ENCODE results near the gene LRMDA. TPM values are rescaled to one million over a fixed set of nuclear protein-coding genes. Genes with fewer than 3 reads are reported as not detected.

LRMDA gene
- total RNA-seq, 1 donor from 2014 or later = 4.5 TPM

- FAIRE-seq = no peak
These were observed 880.6 kb downstream of the LRMDA start for GRCh38 chr10:76311752-76312636.

DNA sequence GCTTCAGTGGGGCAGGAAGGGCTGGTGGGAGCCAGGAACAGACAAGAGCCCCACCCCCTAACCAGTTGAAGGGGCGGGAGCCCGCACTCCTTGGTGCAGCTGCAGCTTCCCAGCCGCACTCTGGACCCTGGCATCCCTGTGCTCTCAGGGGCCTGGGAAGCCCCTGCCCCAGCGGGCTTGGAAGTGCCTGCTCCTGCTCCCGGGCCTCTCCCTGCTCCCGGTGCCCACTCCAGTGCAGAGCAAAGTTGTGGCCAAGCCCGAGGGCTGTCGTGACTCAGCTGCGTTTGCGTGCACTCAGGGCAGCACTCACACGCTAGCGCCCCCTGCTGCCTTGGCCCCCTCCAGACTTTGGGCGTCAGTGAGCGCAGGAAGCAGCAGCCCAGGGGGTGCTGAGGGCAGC is 883.8 kb downstream of the LRMDA start:
- no peak for DNase-seq (ENCODE audit: low spot score in 2 of 2)
- FAIRE-seq = no peak

More at GRCh38 chr10:76311752-76312636, 880.6 kb downstream of the LRMDA start:
- no peak for DNase-seq (ENCODE audit: low spot score in 2 of 2)

DNA sequence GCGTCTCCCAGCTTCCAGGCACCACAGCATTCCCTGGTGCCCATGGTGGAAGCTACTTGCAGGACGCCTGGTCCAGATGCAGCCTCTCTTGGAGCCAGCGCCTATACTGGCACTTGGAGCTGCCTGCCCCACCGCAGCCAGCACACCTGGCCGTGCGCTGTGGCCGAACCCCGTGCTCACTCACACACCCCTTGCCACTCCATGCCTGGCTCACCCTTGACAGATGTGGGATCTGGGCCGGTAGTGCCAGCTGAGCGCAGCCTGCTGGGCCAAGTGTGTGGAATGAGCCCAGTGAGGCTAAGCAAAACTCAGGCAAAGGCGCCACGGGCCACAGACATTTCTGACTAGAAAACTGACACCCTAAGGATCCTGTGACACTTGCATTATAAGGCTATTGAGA is 884.8 kb downstream of the LRMDA start:
- FAIRE-seq (no peak), DNase-seq (ENCODE audit: low spot score in 2 of 2) (no peak)

DNA sequence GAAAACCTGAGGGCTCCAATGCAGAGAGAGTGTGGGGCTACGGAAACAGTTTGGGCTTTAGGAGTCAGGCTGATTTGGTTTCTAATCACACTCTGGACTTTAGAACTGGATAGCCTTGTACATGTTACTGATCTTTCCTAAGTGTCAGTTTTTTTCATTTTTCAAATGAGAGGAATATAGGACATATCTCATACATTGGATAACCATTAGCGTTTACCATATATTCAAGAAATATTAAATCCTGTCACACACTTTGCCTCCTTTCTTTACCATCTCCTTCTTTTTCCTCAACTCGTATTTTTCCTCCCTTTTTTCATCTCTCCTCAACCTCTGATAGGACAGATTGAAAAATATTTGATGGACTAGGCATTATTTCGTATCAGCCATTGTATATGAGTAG is 885.7 kb downstream of the LRMDA start:
- FAIRE-seq = no peak

GRCh38 chr10:76318211-76318610 is 886.8 kb downstream of the LRMDA start:
- DNase-seq (ENCODE audit: low spot score in 2 of 2) (no peak), FAIRE-seq (no peak)

More for the DNA sequence above, 885.7 kb downstream of the LRMDA start:
- DNase-seq (ENCODE audit: low spot score in 2 of 2) = no peak

- DNase-seq (ENCODE audit: low spot score in 2 of 2) (no peak), FAIRE-seq (no peak)
These were observed 888.2 kb downstream of the LRMDA start for GRCh38 chr10:76319661-76320060.

GRCh38 chr10:76324283-76324682 is 892.9 kb downstream of the LRMDA start:
- no peak for FAIRE-seq
- no peak for DNase-seq (ENCODE audit: low spot score in 2 of 2)

DNA sequence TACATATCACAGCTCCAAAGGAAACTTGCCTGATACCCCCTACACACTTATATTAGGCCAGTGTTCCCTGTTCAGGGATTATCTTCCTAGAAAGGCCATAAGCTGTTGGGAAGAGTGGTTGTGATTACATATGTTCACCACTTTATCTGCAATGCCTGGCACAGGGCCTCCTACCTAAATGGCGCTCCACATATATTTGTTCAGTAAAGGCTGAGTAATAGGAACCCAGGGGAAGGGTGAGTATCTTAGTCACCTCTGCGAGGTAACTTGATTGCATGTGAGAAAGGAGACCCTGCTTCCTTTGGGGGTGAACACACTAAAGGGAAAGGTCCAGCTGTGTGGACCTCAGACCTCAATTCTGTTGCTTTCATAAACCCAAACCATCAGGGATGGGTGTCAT is 896.0 kb downstream of the LRMDA start:
- no peak for FAIRE-seq
- DNase-seq (ENCODE audit: low spot score in 2 of 2) = no peak

- FAIRE-seq (no peak), DNase-seq (ENCODE audit: low spot score in 2 of 2) (no peak)
These were observed 896.9 kb downstream of the LRMDA start for GRCh38 chr10:76328348-76328747.

DNA sequence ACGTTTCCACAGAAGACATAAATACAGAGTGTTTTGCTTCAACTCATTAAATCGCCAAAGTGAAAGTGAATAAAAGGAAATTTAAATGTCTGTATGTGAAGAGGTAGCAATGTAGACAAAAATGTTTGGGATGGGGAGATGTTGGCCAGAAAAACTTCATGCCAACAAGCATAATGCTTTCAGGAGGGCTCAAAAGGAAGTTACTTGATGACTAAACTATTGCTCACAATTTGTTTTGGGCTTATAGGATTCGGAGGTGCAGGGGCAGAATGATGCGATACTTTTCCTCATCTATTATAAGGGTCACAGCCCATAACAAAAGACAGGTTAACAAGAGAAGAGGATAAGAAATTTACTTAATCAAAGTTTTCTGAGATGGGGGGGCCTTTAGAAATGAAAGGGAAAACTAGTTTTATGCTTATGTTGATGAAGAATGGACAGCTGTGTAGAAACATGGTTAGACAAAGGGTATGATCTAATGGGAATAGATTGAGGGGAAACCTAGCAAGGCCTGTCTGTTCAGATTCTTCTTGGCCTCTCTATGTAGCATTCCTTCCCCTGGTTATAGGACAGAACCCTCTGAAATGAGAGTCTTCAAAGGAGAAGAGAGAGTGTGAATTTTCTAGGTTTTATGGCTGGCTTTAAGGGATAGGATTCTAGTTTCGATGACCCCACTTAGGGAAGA is 898.6 kb downstream of the LRMDA start:
- DNase-seq (ENCODE audit: low spot score in 2 of 2) (no peak), FAIRE-seq (no peak)

DNA sequence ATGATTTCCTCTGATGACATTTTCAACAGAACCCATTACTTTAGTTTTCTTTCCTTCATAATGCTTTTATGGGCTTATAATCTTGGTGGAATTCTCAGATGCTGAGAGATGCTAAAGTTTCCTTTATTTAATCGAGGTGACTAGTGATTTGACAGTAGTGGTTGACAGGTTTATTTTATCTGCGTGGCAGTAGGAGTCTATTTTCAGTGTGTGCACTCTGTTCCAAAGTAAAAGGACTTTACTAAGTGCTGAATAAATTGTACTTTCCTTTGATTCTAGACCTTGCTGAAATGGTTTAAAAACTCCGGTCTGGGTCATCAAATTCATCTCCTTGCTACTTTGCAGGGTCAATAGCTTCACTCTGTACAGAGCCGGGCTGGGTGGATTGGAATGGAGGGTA is 900.3 kb downstream of the LRMDA start:
- DNase-seq (ENCODE audit: low spot score in 2 of 2) (no peak), FAIRE-seq (no peak)

GRCh38 chr10:76333326-76333725 is 901.9 kb downstream of the LRMDA start:
- no peak for FAIRE-seq
- no peak for DNase-seq (ENCODE audit: low spot score in 2 of 2)

DNA sequence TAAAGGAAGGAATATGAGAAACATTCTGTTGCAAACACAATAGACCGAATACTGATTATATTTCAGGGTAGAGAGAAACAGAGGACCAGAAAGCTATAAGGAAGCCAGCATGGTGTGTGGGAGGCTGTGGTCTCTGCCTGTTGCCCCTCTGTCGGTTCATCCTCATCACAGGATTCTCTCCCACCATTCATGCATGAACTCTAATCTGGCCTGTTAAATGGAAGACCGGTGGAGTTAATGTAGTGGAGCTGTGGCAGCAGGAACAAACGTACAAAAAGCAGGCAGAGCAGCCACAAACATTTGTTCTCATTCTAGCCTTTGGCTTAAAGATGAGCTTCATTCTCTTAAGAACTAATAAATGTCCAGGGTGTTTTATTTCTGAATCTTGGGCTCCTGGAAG is 902.4 kb downstream of the LRMDA start:
- DNase-seq (ENCODE audit: low spot score in 2 of 2) = no peak
- FAIRE-seq = no peak

GRCh38 chr10:76334255-76334654 is 902.8 kb downstream of the LRMDA start:
- no peak for FAIRE-seq

GRCh38 chr10:76336213-76336963 is 905.0 kb downstream of the LRMDA start:
- DNase-seq (ENCODE audit: low spot score in 2 of 2) = no peak
- FAIRE-seq = no peak

More at GRCh38 chr10:76334255-76334654, 902.8 kb downstream of the LRMDA start:
- no peak for DNase-seq (ENCODE audit: low spot score in 2 of 2)

- FAIRE-seq = no peak
These were observed 906.2 kb downstream of the LRMDA start for GRCh38 chr10:76337641-76338040.

DNA sequence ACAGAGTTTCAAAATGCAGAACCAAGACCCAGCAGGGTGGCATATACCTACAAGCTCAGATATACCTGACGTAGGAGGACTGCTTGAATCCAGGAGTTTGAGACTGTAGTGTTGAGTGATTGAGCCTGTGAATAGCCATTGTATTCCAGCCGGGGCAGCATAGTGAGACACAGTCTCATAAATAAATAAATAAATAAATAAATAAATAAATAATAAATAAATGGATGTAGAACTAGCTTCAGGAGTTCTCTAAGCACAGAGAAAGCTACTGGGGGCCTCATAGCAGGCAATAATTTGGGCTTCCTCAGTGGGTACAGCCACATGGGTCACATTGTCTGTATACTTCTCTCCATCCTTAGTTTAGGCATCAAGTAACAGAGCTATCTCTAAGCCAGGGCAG is 906.8 kb downstream of the LRMDA start:
- no peak for FAIRE-seq
- no peak for DNase-seq (ENCODE audit: low spot score in 2 of 2)

More at GRCh38 chr10:76337641-76338040, 906.2 kb downstream of the LRMDA start:
- no peak for DNase-seq (ENCODE audit: low spot score in 2 of 2)

DNA sequence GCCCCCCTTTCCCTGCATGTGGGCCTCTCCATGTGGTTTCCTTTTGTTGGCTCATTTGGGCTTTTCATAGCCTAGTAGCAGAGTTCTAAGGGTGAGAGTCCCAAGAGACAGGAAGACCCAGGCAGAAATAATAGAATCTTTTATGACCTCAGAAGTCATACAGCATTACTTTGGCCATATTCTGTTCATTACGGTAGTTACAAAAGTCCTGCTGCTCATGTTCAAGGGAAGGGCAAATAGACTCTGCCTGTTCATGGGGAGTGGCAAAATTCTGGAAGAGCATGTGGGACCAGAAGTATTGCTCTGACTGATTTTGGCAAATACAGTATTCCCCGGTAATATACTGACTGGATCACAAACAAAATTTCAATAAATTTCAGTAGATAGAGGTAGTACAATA is 910.3 kb downstream of the LRMDA start:
- no peak for FAIRE-seq

DNA sequence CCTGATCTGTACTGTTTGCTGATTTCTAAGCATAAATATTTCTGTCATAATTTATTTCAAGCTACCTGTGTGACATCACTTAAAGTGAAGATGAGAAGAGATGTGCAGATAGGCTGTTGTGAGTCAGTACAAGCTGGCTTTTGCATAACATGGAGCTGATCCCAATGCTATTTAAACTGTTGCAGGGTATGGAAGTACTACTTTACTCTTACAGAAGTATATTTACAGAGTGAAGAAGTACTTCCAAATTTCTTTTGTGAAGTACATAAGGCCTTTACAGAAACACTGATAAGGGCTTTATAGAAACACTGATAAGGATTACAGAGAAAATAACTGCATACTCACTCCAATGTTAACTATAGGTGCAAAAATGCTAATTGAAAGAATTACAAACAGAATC is 911.6 kb downstream of the LRMDA start:
- FAIRE-seq (no peak), DNase-seq (ENCODE audit: low spot score in 2 of 2) (no peak)

More for the DNA sequence above, 910.3 kb downstream of the LRMDA start:
- no peak for DNase-seq (ENCODE audit: low spot score in 2 of 2)

DNA sequence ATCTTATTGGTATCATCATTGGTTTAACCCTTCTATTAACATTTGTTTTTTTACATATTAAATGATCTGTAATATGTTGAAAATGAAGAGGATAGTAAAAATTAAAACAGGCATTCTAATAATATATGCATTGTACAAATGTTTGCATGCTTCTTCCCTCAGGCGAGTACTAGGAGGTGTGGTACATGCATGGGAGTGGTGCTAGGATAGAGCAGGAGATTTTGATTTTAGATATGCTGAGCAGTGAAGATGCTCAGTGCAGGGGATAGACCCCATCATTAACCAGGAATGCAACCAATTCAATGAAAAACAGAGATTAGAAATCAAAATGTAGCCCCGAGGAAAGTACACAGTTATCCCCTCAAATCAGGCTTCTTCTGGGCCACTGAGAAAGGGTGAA is 916.4 kb downstream of the LRMDA start:
- DNase-seq (ENCODE audit: low spot score in 2 of 2) (no peak), FAIRE-seq (no peak)

DNA sequence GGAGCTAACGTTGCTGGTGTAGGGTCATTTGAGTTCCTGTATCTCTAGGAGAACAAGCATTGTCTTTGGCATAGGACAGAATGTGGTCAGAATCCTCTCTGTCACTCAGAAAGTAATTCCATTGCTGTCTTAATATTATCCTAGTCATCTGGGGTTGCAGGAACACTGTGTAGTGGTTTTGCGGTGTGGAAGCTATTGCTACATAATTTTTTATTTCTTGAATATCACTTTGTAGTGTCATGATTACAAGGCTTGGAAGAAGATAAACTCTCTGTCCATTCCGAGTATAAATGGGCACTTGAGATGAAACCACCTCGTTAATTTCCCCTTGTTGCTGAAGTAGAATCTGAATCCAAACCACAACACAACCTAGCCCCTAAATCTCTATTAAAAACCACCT is 919.2 kb downstream of the LRMDA start:
- DNase-seq (ENCODE audit: low spot score in 2 of 2) = no peak
- FAIRE-seq = no peak
